Measurements from ENCODE around the gene RAB19. TPM values are rescaled to one million over a fixed set of nuclear protein-coding genes. Genes with fewer than 3 reads are reported as not detected.

RAB19 gene
- total RNA-seq, 1 experiment from 2014 or later: 0.92 TPM

GRCh38 chr7:140456551-140457051 is 52.7 kb downstream of the RAB19 start:
- H3K9me3 ChIP-seq (ENCODE audit: control insufficient read depth, insufficient read depth, low read depth, low read length): no peaks in the 10 kb centered on the region
- H3K27ac ChIP-seq (ENCODE audit: low read length): no peak overlapping the region
- TF ChIP-seq CTCF (IDR thresholded peaks at IDR 0.05): no peak
- no peak for TF ChIP-seq SIN3A (IDR thresholded peaks at IDR 0.05; ENCODE audit: borderline replicate concordance, insufficient read depth, low read depth, low read length)
- no peak for TF ChIP-seq TCF7L2 (IDR thresholded peaks at IDR 0.05; ENCODE audit: low read depth, low read length)
- TF ChIP-seq POLR2AphosphoS5 (IDR thresholded peaks at IDR 0.05; ENCODE audit: low read depth, low read length): no peak
- no peak for TF ChIP-seq REST (IDR thresholded peaks at IDR 0.05; ENCODE audit: insufficient read depth in 1 of 2, low read depth in 2 of 2, low read length in 1 of 2)
- no peaks in the 10 kb centered on the region for H3K4me1 ChIP-seq (ENCODE audit: control insufficient read depth, insufficient read depth, low read length)
- in situ Hi-C loops (cut with HindIII; ENCODE audit: low pct_unique_long_range_greater_than_20kb, low sequenced_read_pairs) (no loop called here), intact Hi-C loops (cut with micrococcal nuclease; ENCODE audit: unreplicated experiment) (no loop called here)
- no TSS peak for BruUV-seq (replicated peaks)
- H3K36me3 ChIP-seq (ENCODE audit: control insufficient read depth, insufficient read depth, low read length): peaks cover 31% of the 10 kb centered on the region
- ATAC-seq (no peak), DNase-seq (ENCODE audit: low read depth, low spot score) (no peak)
- ChIA-PET POLR2A (no interaction called here), CTCF (interaction anchor here (0.6 kb wide), 1 partner anchor 127 kb away, joined by 9 read pairs; no protein-coding TSS in a partner anchor)
- H3K27me3 ChIP-seq (ENCODE audit: control insufficient read depth, insufficient read depth, low read length): no peaks in the 10 kb centered on the region
- H3K4me3 ChIP-seq (ENCODE audit: low read depth in 2 of 2, low read length in 2 of 2): no peak overlapping the region

GRCh38 chr7:140458201-140458600 is 54.3 kb downstream of the RAB19 start:
- intact Hi-C loops (cut with micrococcal nuclease; ENCODE audit: unreplicated experiment): no loop called here
- no peaks in the 10 kb centered on the region for H3K4me1 ChIP-seq (ENCODE audit: control insufficient read depth, insufficient read depth, low read length)
- BruUV-seq (replicated peaks): no TSS peak
- ChIA-PET CTCF (no interaction called here), POLR2A (no interaction called here)
- no peak overlapping the region for H3K27ac ChIP-seq (ENCODE audit: low read length)
- TF ChIP-seq CTCF (IDR thresholded peaks at IDR 0.05) (no peak), TCF7L2 (IDR thresholded peaks at IDR 0.05; ENCODE audit: low read depth, low read length) (no peak), POLR2AphosphoS5 (IDR thresholded peaks at IDR 0.05; ENCODE audit: low read depth, low read length) (no peak), SIN3A (IDR thresholded peaks at IDR 0.05; ENCODE audit: borderline replicate concordance, insufficient read depth, low read depth, low read length) (no peak), REST (IDR thresholded peaks at IDR 0.05; ENCODE audit: insufficient read depth in 1 of 2, low read depth in 2 of 2, low read length in 1 of 2) (no peak)
- no peaks in the 10 kb centered on the region for H3K27me3 ChIP-seq (ENCODE audit: control insufficient read depth, insufficient read depth, low read length)
- DNase-seq (ENCODE audit: low read depth, low spot score) (no peak), ATAC-seq (no peak)
- no peak overlapping the region for H3K4me3 ChIP-seq (ENCODE audit: low read depth in 2 of 2, low read length in 2 of 2)
- no peaks in the 10 kb centered on the region for H3K9me3 ChIP-seq (ENCODE audit: control insufficient read depth, insufficient read depth, low read depth, low read length)
- in situ Hi-C loops (cut with HindIII; ENCODE audit: low pct_unique_long_range_greater_than_20kb, low sequenced_read_pairs): no loop called here
- peaks cover 27% of the 10 kb centered on the region for H3K36me3 ChIP-seq (ENCODE audit: control insufficient read depth, insufficient read depth, low read length)
